ENCODE measurements around the gene CBX2. TPM values are rescaled to one million over a fixed set of nuclear protein-coding genes. Genes with fewer than 3 reads are reported as not detected.
A peak's percentile ranks its signal among the peaks of the same experiment; 100 is the strongest.

Gene CBX2
- total and polyA plus RNA-seq, 3 experiments from 2014 or later: 0.10 to 2.2 (median 2.0) TPM

GRCh38 chr17:79785017-79785899, 7.3 kb downstream of the CBX2 start:
- Mint-ChIP-seq H3K4me3 (no peak overlapping the region), H3K27ac (no peak overlapping the region), H3K27me3 (peaks cover 38 to 77% of the 10 kb centered on the region in 2 donors), H3K36me3 (peaks cover 0 to 3% (median 0%) of the 10 kb centered on the region in 3 donors), H3K9me3 (no peaks in the 10 kb centered on the region), H3K4me1 (peaks cover 0 to 7% (median 3%) of the 10 kb centered on the region in 3 donors)
- no peaks in the 10 kb centered on the region for H3K36me3 ChIP-seq (ENCODE audit: insufficient read depth, low read length)
- H3K27me3 ChIP-seq (ENCODE audit: insufficient read depth, low read length, poor library complexity, severe bottlenecking): peaks cover 15% of the 10 kb centered on the region
- H3K9me3 ChIP-seq (ENCODE audit: low read length): no peaks in the 10 kb centered on the region
- H3K27ac ChIP-seq (ENCODE audit: low read depth, low read length): no peak overlapping the region
- ChIA-PET POLR2A (no interaction called here), CTCF (interaction anchor here (1.4 kb wide), 1 partner anchor 223 kb away, joined by 3 read pairs; no protein-coding TSS in a partner anchor)
- peaks cover 3% of the 10 kb centered on the region for H3K4me1 ChIP-seq (ENCODE audit: insufficient read depth, low read length)
- DNase-seq: no peak
- no peak overlapping the region for H3K4me3 ChIP-seq (ENCODE audit: low read length)

GRCh38 chr17:79785900-79786810, 8.2 kb downstream of the CBX2 start:
- no peaks in the 10 kb centered on the region for H3K36me3 ChIP-seq (ENCODE audit: insufficient read depth, low read length)
- H3K27me3 ChIP-seq (ENCODE audit: insufficient read depth, low read length, poor library complexity, severe bottlenecking): peaks cover 24% of the 10 kb centered on the region
- Mint-ChIP-seq H3K4me1 (peaks cover 0 to 12% (median 5%) of the 10 kb centered on the region in 3 donors), H3K27ac (peak overlapping the region in 1 of 8 donors; percentile 36), H3K4me3 (no peak overlapping the region), H3K27me3 (peaks cover 33 to 74% of the 10 kb centered on the region in 2 donors), H3K9me3 (no peaks in the 10 kb centered on the region), H3K36me3 (peaks cover 0 to 3% (median 0%) of the 10 kb centered on the region in 3 donors)
- no peak overlapping the region for H3K27ac ChIP-seq (ENCODE audit: low read depth, low read length)
- peaks cover 12% of the 10 kb centered on the region for H3K4me1 ChIP-seq (ENCODE audit: insufficient read depth, low read length)
- H3K9me3 ChIP-seq (ENCODE audit: low read length): no peaks in the 10 kb centered on the region
- CTCF ChIA-PET: interaction anchor here (1.4 kb wide), 1 partner anchor 222 kb away, joined by 3 read pairs; no protein-coding TSS in a partner anchor
- H3K4me3 ChIP-seq (ENCODE audit: low read length): no peak overlapping the region
- no peak for DNase-seq
- POLR2A ChIA-PET: no interaction called here

GRCh38 chr17:79786930-79787643, 9.1 kb downstream of the CBX2 start:
- Histone ChIP-seq H3K36me3 (ENCODE audit: insufficient read depth, low read length) (no peaks in the 10 kb centered on the region), H3K9me3 (ENCODE audit: low read length) (no peaks in the 10 kb centered on the region), H3K4me3 (ENCODE audit: low read length) (no peak overlapping the region), H3K27ac (ENCODE audit: low read depth, low read length) (no peak overlapping the region), H3K27me3 (ENCODE audit: insufficient read depth, low read length, poor library complexity, severe bottlenecking) (peaks cover 33% of the 10 kb centered on the region), H3K4me1 (ENCODE audit: insufficient read depth, low read length) (peaks cover 20% of the 10 kb centered on the region)
- no peak for DNase-seq
- Mint-ChIP-seq H3K9me3 (no peaks in the 10 kb centered on the region), H3K4me1 (peaks cover 0 to 16% (median 3%) of the 10 kb centered on the region in 3 donors), H3K27me3 (peaks cover 33 to 70% of the 10 kb centered on the region in 2 donors), H3K27ac (peak overlapping the region in 1 of 8 donors; percentile 36), H3K36me3 (peaks cover 0 to 3% (median 0%) of the 10 kb centered on the region in 3 donors), H3K4me3 (peak overlapping the region in 1 of 7 donors; percentile 39)
- POLR2A ChIA-PET: no interaction called here
- CTCF ChIA-PET: interaction anchor here (0.8 to 1.4 kb wide), 3 partner anchors 9 to 221 kb away, joined by 3 to 5 read pairs (median 3); partner anchors contain the start of gene CBX2

GRCh38 chr17:79788455-79788854, 10.5 kb downstream of the CBX2 start:
- CTCF ChIA-PET: interaction anchor here (1.2 to 1.4 kb wide), 2 partner anchors 11 to 20 kb away, joined by 3 read pairs; no protein-coding TSS in a partner anchor
- no peak overlapping the region for H3K4me3 ChIP-seq (ENCODE audit: low read length)
- H3K27ac ChIP-seq (ENCODE audit: low read depth, low read length): no peak overlapping the region
- peaks cover 33% of the 10 kb centered on the region for H3K27me3 ChIP-seq (ENCODE audit: insufficient read depth, low read length, poor library complexity, severe bottlenecking)
- H3K27me3 Mint-ChIP-seq: peaks cover 32 to 64% of the 10 kb centered on the region in 2 donors
- POLR2A ChIA-PET: no interaction called here
- H3K4me3 Mint-ChIP-seq: peak overlapping the region in 2 of 7 donors; percentile 18 to 70
- peak overlapping the region in 1 of 8 donors; percentile 78 for H3K27ac Mint-ChIP-seq
- no peaks in the 10 kb centered on the region for H3K9me3 ChIP-seq (ENCODE audit: low read length)
- peaks cover 0 to 20% (median 3%) of the 10 kb centered on the region in 3 donors for H3K4me1 Mint-ChIP-seq
- H3K4me1 ChIP-seq (ENCODE audit: insufficient read depth, low read length): peaks cover 20% of the 10 kb centered on the region
- no peaks in the 10 kb centered on the region for H3K36me3 Mint-ChIP-seq
- no peak for DNase-seq
- H3K36me3 ChIP-seq (ENCODE audit: insufficient read depth, low read length): no peaks in the 10 kb centered on the region
- no peaks in the 10 kb centered on the region for H3K9me3 Mint-ChIP-seq

GRCh38 chr17:79788989-79789942, 11.3 kb downstream of the CBX2 start:
- H3K27me3 ChIP-seq (ENCODE audit: insufficient read depth, low read length, poor library complexity, severe bottlenecking): peaks cover 33% of the 10 kb centered on the region
- Mint-ChIP-seq H3K4me3 (peak overlapping the region in 2 of 7 donors; percentile 19 to 69), H3K4me1 (peaks cover 0 to 20% (median 3%) of the 10 kb centered on the region in 3 donors), H3K27ac (no peak overlapping the region), H3K9me3 (no peaks in the 10 kb centered on the region), H3K27me3 (peaks cover 33 to 65% of the 10 kb centered on the region in 2 donors), H3K36me3 (no peaks in the 10 kb centered on the region)
- H3K4me1 ChIP-seq (ENCODE audit: insufficient read depth, low read length): peaks cover 20% of the 10 kb centered on the region
- H3K9me3 ChIP-seq (ENCODE audit: low read length): no peaks in the 10 kb centered on the region
- H3K4me3 ChIP-seq (ENCODE audit: low read length): no peak overlapping the region
- peak in 1 of 5 donors; percentile 21 for DNase-seq
- no peaks in the 10 kb centered on the region for H3K36me3 ChIP-seq (ENCODE audit: insufficient read depth, low read length)
- POLR2A ChIA-PET: no interaction called here
- CTCF ChIA-PET: interaction anchor here (0.7 to 1.6 kb wide), 13 partner anchors 8 to 208 kb away, joined by 3 to 5 read pairs (median 3); no protein-coding TSS in a partner anchor
- H3K27ac ChIP-seq (ENCODE audit: low read depth, low read length): no peak overlapping the region

- Histone ChIP-seq H3K9me3 (ENCODE audit: low read length) (no peaks in the 10 kb centered on the region), H3K36me3 (ENCODE audit: insufficient read depth, low read length) (no peaks in the 10 kb centered on the region), H3K4me3 (ENCODE audit: low read length) (no peak overlapping the region), H3K27ac (ENCODE audit: low read depth, low read length) (no peak overlapping the region), H3K27me3 (ENCODE audit: insufficient read depth, low read length, poor library complexity, severe bottlenecking) (peaks cover 33% of the 10 kb centered on the region), H3K4me1 (ENCODE audit: insufficient read depth, low read length) (peaks cover 20% of the 10 kb centered on the region)
- no peak overlapping the region for H3K27ac Mint-ChIP-seq
- ChIA-PET CTCF (interaction anchor here (0.6 to 1.6 kb wide), 15 partner anchors 9 to 207 kb away, joined by 3 to 5 read pairs (median 3); no protein-coding TSS in a partner anchor), POLR2A (no interaction called here)
- H3K4me3 Mint-ChIP-seq: peak overlapping the region in 1 of 7 donors; percentile 27
- H3K9me3 Mint-ChIP-seq: no peaks in the 10 kb centered on the region
- H3K27me3 Mint-ChIP-seq: peaks cover 33 to 64% of the 10 kb centered on the region in 2 donors
- DNase-seq: peak in 1 of 5 donors; percentile 44
- no peaks in the 10 kb centered on the region for H3K36me3 Mint-ChIP-seq
- H3K4me1 Mint-ChIP-seq: peaks cover 0 to 20% (median 3%) of the 10 kb centered on the region in 3 donors
These were observed 12.2 kb downstream of the CBX2 start for GRCh38 chr17:79789943-79790804.
